ENCODE measurements around the gene CEP162.
"Not testable (repeated sequence)": the region's sequence is repeated elsewhere in the genome, so short reads cannot be mapped to it uniquely, and the experiment has no call there.

The CEP162 gene

DNA sequence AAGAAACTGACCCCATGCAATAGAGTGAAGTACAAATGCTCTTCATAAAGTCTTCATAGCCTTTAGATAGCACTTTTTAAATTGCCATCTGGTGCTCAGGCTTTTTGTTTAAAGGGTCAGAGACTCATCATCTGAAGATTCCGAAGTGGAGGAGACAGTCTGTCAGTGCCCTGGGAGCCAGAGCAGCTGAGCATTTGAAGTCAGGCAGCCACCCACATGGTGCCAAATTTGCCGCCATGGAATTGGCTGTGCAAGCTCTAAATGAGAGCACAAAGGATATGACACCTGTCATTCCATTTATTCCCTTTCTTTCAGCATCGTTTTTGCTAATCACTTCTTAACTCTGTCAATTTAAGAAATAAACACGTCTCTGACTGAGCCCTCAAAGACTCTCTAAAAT is 32.8 kb upstream of the CEP162 start:
- 92% methylated on average over 4 of the region's 4 CpGs for WGBS
- peaks cover 6% of the 10 kb centered on the region; the same call in 1 of the 2 replicates for H3K4me1 ChIP-seq (ENCODE audit: insufficient read depth, low read length)
- H3K9ac ChIP-seq (ENCODE audit: low read depth, low read length) = no peak overlapping the region
- no peak overlapping the region for H3K27ac ChIP-seq (ENCODE audit: low read depth, low read length)
- no peaks in the 10 kb centered on the region for H3K9me3 ChIP-seq (ENCODE audit: insufficient read depth, low read depth, low read length)
- H3K4me3 ChIP-seq (ENCODE audit: low read length) = no peak overlapping the region
- H3K36me3 ChIP-seq (ENCODE audit: insufficient read depth, low read length) = no peaks in the 10 kb centered on the region
- no peaks in the 10 kb centered on the region for H3K27me3 ChIP-seq (ENCODE audit: insufficient read depth, low read length)

DNA sequence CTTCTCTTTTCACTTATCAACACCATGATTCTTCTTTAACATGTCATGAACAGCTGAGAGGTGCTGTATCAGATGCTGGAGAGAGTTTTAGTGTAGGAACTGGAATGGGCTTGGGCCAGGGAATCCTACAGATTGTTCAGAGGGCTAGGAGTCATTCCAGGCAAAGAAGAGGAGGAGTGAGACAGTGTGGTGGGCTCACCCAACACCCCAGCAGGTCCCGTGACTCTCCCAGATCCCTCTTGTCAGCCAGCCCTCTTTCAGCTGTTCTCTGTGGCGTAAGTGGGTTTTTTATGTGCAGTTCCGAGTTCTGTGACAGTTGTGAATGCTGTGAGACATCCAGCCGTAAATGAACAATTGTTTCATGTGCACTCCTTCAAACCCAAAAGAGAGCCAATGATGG is 31.4 kb upstream of the CEP162 start:
- 95% methylated on average over 4 of the region's 4 CpGs for WGBS
- no peak overlapping the region for H3K27ac ChIP-seq (ENCODE audit: low read depth, low read length)
- peaks cover 5% of the 10 kb centered on the region; the same call in 1 of the 2 replicates for H3K4me1 ChIP-seq (ENCODE audit: insufficient read depth, low read length)
- H3K4me3 ChIP-seq (ENCODE audit: low read length) = no peak overlapping the region
- no peaks in the 10 kb centered on the region for H3K27me3 ChIP-seq (ENCODE audit: insufficient read depth, low read length)
- H3K36me3 ChIP-seq (ENCODE audit: insufficient read depth, low read length) = no peaks in the 10 kb centered on the region
- H3K9me3 ChIP-seq (ENCODE audit: insufficient read depth, low read depth, low read length) = no peaks in the 10 kb centered on the region
- H3K9ac ChIP-seq (ENCODE audit: low read depth, low read length) = no peak overlapping the region

DNA sequence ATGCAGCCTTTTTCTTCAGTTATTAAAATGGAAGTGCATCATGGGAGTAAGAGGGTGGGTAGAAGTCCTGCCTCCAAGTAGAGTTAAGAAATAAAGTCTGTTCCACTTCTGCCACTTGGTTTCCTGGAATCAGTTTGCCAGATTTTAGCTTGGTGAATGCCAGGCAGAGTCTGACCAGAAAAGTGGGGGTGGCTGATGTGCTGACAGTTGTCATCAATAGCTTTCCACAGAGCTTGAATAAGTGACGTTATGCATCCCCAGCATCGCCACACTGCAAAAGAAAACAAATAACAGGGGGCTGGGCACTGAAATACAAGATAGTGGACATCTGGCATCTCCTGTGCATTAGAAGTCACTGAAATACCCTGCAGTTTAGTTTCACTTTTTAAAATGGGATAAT is 30.8 kb upstream of the CEP162 start:
- Histone ChIP-seq H3K9me3 (ENCODE audit: insufficient read depth, low read depth, low read length) (no peaks in the 10 kb centered on the region), H3K4me3 (ENCODE audit: low read length) (no peak overlapping the region), H3K27ac (ENCODE audit: low read depth, low read length) (no peak overlapping the region), H3K4me1 (ENCODE audit: insufficient read depth, low read length) (no peaks in the 10 kb centered on the region), H3K9ac (ENCODE audit: low read depth, low read length) (no peak overlapping the region), H3K36me3 (ENCODE audit: insufficient read depth, low read length) (no peaks in the 10 kb centered on the region), H3K27me3 (ENCODE audit: insufficient read depth, low read length) (no peaks in the 10 kb centered on the region)
- WGBS = 94% methylated on average over 2 of the region's 2 CpGs

DNA sequence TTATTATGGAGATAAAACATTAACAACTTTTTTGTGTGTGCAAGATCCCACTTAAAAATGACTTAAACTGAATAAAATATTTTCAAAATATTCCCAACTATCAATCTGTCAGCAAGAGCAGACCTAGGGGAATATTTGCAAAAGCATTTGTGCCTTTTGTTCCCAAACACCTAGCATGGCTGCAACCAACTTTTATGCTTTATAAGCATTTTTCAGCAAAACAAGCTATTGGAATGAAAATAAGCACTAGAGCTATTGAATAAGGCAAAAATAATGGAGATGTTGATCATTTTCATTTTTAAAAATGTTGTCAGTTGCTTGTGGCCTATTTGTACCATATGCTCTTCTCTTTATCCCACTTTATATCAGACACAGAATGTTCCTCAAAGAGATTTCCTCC is 28.2 kb upstream of the CEP162 start:
- Histone ChIP-seq H3K9me3 (ENCODE audit: insufficient read depth, low read depth, low read length) (no peaks in the 10 kb centered on the region), H3K36me3 (ENCODE audit: insufficient read depth, low read length) (no peaks in the 10 kb centered on the region), H3K27me3 (ENCODE audit: insufficient read depth, low read length) (no peaks in the 10 kb centered on the region), H3K4me3 (ENCODE audit: low read length) (no peak overlapping the region), H3K9ac (ENCODE audit: low read depth, low read length) (no peak overlapping the region), H3K4me1 (ENCODE audit: insufficient read depth, low read length) (no peaks in the 10 kb centered on the region), H3K27ac (ENCODE audit: low read depth, low read length) (no peak overlapping the region)

DNA sequence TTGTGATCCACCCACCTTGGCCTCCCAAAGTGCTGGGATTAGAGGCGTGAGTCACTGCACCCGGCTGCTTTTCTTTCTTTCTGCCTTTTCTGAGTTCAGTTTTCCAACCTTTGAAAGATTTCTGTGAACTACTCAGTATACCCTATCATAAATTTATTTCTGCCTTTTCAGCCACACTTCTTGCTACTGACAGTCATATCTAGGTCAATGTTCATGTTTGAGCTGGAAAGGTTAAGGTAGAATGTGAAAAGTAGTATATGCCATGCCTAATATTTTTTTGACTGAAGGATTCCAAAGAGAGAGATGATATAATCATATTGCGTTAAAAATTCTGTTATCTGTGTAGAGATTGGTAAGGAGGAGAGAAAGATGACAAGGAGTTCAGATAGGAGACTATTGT is 25.9 kb upstream of the CEP162 start:
- Histone ChIP-seq H3K9ac (ENCODE audit: low read depth, low read length) (no peak overlapping the region), H3K36me3 (ENCODE audit: insufficient read depth, low read length) (no peaks in the 10 kb centered on the region), H3K4me3 (ENCODE audit: low read length) (no peak overlapping the region), H3K9me3 (ENCODE audit: insufficient read depth, low read depth, low read length) (no peaks in the 10 kb centered on the region), H3K27ac (ENCODE audit: low read depth, low read length) (no peak overlapping the region), H3K4me1 (ENCODE audit: insufficient read depth, low read length) (no peaks in the 10 kb centered on the region), H3K27me3 (ENCODE audit: insufficient read depth, low read length) (no peaks in the 10 kb centered on the region)
- 86% methylated on average over 3 of the region's 3 CpGs for WGBS

DNA sequence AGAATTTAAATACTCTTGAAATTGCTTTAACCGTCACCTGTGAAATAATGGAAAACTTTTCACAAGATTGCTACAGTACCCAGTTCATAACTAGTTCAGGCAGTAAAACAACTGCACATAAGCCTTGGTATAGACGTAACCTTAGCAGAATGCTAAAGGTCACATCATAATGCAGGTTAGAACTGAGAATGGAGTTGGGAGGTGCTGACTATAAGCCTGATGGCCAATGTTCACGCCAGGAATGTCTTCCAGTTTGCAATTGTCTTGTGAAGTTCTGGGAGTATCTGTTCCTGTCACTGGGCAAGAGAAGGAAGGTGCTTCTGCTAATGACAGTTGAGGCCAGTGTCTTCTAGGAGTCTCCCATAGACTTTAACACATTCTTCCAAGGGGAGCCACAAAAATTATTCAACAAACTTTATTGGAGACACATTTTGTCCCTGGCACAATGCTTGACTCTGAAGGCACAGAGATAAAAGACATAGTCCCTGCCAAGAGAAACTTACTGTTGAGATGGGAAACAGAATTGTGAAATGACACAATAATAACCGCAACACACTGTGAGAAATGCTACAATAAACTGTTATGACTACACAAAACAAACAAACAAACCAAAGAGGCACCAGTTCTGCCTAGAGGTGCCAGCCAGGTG is 24.6 kb upstream of the CEP162 start:
- no peak overlapping the region for H3K27ac ChIP-seq (ENCODE audit: low read depth, low read length)
- H3K27me3 ChIP-seq (ENCODE audit: insufficient read depth, low read length) = no peaks in the 10 kb centered on the region
- no peak overlapping the region for H3K4me3 ChIP-seq (ENCODE audit: low read length)
- H3K9me3 ChIP-seq (ENCODE audit: insufficient read depth, low read depth, low read length) = no peaks in the 10 kb centered on the region
- no peak overlapping the region for H3K9ac ChIP-seq (ENCODE audit: low read depth, low read length)
- H3K4me1 ChIP-seq (ENCODE audit: insufficient read depth, low read length) = no peaks in the 10 kb centered on the region
- WGBS = 93% methylated on average over 4 of the region's 4 CpGs
- H3K36me3 ChIP-seq (ENCODE audit: insufficient read depth, low read length) = no peaks in the 10 kb centered on the region

DNA sequence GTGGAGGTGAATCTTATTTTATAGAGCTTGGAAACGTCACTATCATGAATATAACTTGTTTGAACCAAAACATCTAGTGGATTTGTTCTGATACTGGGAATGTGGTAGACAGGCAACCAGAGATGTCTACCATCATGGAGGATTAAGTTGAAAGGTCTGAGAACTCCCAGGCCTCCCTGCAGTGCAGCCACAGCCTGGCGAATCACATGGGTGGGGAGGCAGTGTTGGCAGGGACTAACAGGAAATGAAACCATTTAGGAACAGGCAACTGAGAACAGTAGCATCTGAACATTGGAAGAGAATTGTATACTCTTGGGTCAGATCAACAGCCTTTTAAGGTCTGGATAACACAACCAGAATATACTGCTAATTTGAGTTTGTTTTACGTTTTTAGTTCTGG is 22.3 kb upstream of the CEP162 start:
- H3K4me3 ChIP-seq (ENCODE audit: low read length) = no peak overlapping the region
- WGBS = 93% methylated on average over 3 of the region's 3 CpGs
- H3K9me3 ChIP-seq (ENCODE audit: insufficient read depth, low read depth, low read length) = no peaks in the 10 kb centered on the region
- H3K36me3 ChIP-seq (ENCODE audit: insufficient read depth, low read length) = no peaks in the 10 kb centered on the region
- no peaks in the 10 kb centered on the region for H3K4me1 ChIP-seq (ENCODE audit: insufficient read depth, low read length)
- H3K27ac ChIP-seq (ENCODE audit: low read depth, low read length) = no peak overlapping the region
- no peaks in the 10 kb centered on the region for H3K27me3 ChIP-seq (ENCODE audit: insufficient read depth, low read length)
- H3K9ac ChIP-seq (ENCODE audit: low read depth, low read length) = no peak overlapping the region

DNA sequence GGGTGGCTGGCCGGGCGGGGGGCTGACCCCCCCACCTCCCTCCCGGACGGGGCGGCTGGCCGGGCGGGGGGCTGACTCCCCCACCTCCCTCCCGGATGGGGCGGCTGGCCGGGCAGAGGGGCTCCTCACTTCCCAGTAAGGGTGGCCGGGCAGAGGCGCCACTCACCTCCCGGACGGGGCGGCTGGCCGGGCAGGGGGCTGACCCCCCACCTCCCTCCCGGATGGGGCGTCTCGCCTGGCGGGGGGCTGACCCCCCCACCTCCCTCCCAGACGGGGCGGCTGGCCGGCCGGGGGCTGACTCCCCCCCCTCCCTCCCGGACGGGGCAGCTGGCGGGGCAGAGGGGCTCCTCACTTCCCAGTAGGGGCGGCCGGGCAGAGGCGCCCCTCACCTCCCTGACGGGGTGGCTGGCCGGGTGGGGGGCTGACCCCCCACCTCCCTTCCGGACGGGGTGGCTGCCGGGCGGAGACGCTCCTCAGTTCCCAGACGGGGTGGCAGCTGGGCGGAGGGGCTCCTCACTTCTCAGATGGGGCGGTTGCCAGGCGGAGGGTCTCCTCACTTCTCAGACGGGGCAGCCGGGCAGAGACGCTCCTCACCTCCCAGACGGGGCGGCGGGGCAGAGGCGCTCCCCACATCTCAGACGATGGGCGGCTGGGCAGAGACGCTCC is 17.1 kb upstream of the CEP162 start:
- H3K9ac ChIP-seq (ENCODE audit: low read depth, low read length); H3K36me3 ChIP-seq (ENCODE audit: insufficient read depth, low read length); H3K4me1 ChIP-seq (ENCODE audit: insufficient read depth, low read length); H3K27me3 ChIP-seq (ENCODE audit: insufficient read depth, low read length); H3K27ac ChIP-seq (ENCODE audit: low read depth, low read length); H3K9me3 ChIP-seq (ENCODE audit: insufficient read depth, low read depth, low read length); H3K4me3 ChIP-seq (ENCODE audit: low read length): not testable (repeated sequence)
- 92% methylated on average over 47 of the region's 51 CpGs for WGBS

DNA sequence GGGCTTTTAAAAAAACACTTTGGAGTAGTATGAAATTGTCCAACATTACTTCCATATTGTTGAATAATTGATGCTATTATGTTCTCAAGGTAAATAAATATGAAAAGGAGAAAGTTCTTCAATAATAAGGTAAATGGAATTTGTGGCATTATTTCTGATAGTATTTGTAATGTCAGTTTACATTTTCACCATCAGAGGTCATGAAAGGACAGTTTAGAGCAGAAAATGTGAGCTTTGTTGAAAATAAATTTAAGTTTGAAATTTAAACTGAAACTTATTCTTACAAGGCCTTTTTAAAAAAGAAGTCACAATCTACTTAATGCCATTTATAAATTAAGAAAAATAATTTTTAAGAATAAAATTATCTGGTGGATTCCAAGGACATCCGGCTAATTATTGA is 15.8 kb upstream of the CEP162 start:
- H3K27me3 ChIP-seq (ENCODE audit: insufficient read depth, low read length) = no peaks in the 10 kb centered on the region
- whole genome bisulfite sequencing = no CpG with 5 or more reads among the region's 1 CpG
- no peak overlapping the region for H3K4me3 ChIP-seq (ENCODE audit: low read length)
- no peak overlapping the region for H3K27ac ChIP-seq (ENCODE audit: low read depth, low read length)
- H3K4me1 ChIP-seq (ENCODE audit: insufficient read depth, low read length) = no peaks in the 10 kb centered on the region
- H3K9ac ChIP-seq (ENCODE audit: low read depth, low read length) = no peak overlapping the region
- H3K36me3 ChIP-seq (ENCODE audit: insufficient read depth, low read length) = no peaks in the 10 kb centered on the region
- H3K9me3 ChIP-seq (ENCODE audit: insufficient read depth, low read depth, low read length) = no peaks in the 10 kb centered on the region

DNA sequence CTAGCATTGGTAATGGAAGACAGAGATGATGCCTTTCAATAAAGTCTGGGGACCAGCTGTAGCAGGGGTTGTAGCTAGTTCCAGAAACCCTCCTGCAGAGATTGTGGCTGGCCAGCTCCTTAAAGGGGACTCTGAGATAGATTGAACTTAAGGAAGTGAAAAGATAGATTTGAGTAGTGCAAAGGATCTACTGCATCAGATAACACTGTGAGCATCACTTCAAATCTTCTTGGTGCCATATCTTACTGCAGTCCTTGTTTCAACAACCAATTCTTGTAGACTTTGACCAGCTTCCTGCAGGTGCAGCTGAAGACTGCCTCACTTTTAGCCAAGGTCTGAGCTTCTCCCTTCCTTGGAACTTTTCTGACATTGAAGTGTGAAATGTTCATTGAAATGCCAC is 14.8 kb upstream of the CEP162 start:
- Histone ChIP-seq H3K4me3 (ENCODE audit: low read length) (no peak overlapping the region), H3K4me1 (ENCODE audit: insufficient read depth, low read length) (no peaks in the 10 kb centered on the region), H3K36me3 (ENCODE audit: insufficient read depth, low read length) (no peaks in the 10 kb centered on the region), H3K27ac (ENCODE audit: low read depth, low read length) (no peak overlapping the region), H3K9me3 (ENCODE audit: insufficient read depth, low read depth, low read length) (no peaks in the 10 kb centered on the region), H3K27me3 (ENCODE audit: insufficient read depth, low read length) (no peaks in the 10 kb centered on the region), H3K9ac (ENCODE audit: low read depth, low read length) (no peak overlapping the region)

DNA sequence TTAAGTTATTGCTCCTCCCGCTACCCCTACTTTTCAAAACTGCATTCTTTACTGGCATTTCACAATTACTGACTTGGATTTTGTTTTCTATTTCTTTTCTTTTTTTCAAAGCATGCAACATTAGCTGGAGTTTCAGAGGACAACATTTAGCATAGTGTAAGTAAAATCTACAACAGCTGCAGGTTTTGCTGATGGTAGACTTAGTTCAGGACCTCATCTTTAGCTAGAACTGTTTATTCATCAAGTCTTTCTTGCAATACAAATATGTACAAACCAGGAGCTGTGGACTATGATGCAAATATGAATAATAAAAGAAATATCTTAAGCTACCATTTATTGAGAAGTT is 728 bp upstream of the CEP162 start:
- peaks cover 7% of the 10 kb centered on the region for H3K4me1 ChIP-seq (ENCODE audit: insufficient read depth, low read length)
- no peak overlapping the region for H3K9ac ChIP-seq (ENCODE audit: low read depth, low read length)
- WGBS = 21% methylated on average over 1 of the region's 1 CpG
- no peak overlapping the region for H3K27ac ChIP-seq (ENCODE audit: low read depth, low read length)
- peaks cover 40% of the 10 kb centered on the region; the same call in 1 of the 2 replicates for H3K27me3 ChIP-seq (ENCODE audit: insufficient read depth, low read length)
- no peaks in the 10 kb centered on the region for H3K36me3 ChIP-seq (ENCODE audit: insufficient read depth, low read length)
- no peaks in the 10 kb centered on the region for H3K9me3 ChIP-seq (ENCODE audit: insufficient read depth, low read depth, low read length)
- H3K4me3 ChIP-seq (ENCODE audit: low read length) = peak overlapping the region; percentile 93

DNA sequence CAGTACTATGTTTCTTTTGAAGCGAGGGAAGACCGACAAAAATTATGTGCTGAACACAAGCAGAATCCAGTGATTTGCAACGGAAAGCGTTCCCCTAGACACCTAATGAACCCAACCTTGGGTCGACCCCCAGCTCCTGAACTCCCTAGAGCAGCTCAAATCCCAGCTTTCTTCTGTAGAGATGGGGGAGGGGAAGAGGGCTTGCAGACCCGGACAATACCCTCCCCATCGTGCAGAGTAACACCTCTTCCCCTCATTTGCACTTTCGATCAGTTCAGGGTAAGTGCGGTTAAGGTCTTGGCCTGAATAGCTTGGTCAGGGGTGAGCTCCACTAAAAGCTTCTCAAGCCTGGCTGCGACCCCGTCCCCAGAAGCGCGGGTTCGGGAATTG is 404 bp downstream of the CEP162 start:
- Histone ChIP-seq H3K4me3 (ENCODE audit: low read length) (peak overlapping the region; percentile 93), H3K4me1 (ENCODE audit: insufficient read depth, low read length) (peaks cover 7% of the 10 kb centered on the region), H3K9ac (ENCODE audit: low read depth, low read length) (peak overlapping the region; percentile 70), H3K27ac (ENCODE audit: low read depth, low read length) (no peak overlapping the region), H3K27me3 (ENCODE audit: insufficient read depth, low read length) (peaks cover 31% of the 10 kb centered on the region; the same call in 1 of the 2 replicates), H3K36me3 (ENCODE audit: insufficient read depth, low read length) (no peaks in the 10 kb centered on the region), H3K9me3 (ENCODE audit: insufficient read depth, low read depth, low read length) (no peaks in the 10 kb centered on the region)
- 16% methylated on average over 12 of the region's 14 CpGs for WGBS
